Measurements from ENCODE around the gene TCERG1L.

TCERG1L gene

GRCh38 chr10:131270461-131271190 lies 40.9 kb downstream of the TCERG1L start:
- DNase-seq (ENCODE audit: low read depth in 3 of 3): no peak

- DNase-seq (ENCODE audit: low read depth in 3 of 3): no peak
Observed at GRCh38 chr10:131269776-131270460, 41.6 kb downstream of the TCERG1L start.

- no peak for DNase-seq (ENCODE audit: low read depth in 3 of 3)
Observed at GRCh38 chr10:131267814-131268095, 43.8 kb downstream of the TCERG1L start.

GRCh38 chr10:131266936-131267813 lies 44.3 kb downstream of the TCERG1L start:
- no peak for DNase-seq (ENCODE audit: low read depth in 3 of 3)

GRCh38 chr10:131264110-131264788 lies 47.3 kb downstream of the TCERG1L start:
- no peak for DNase-seq (ENCODE audit: low read depth in 3 of 3)

- no peak for DNase-seq (ENCODE audit: low read depth in 3 of 3)
Observed at GRCh38 chr10:131261890-131262475, 49.5 kb downstream of the TCERG1L start.

- no peak for DNase-seq (ENCODE audit: low read depth in 3 of 3)
Observed at GRCh38 chr10:131260452-131261211, 50.9 kb downstream of the TCERG1L start.

GRCh38 chr10:131260031-131260430 lies 51.5 kb downstream of the TCERG1L start:
- no peak for DNase-seq (ENCODE audit: low read depth in 3 of 3)

GRCh38 chr10:131259535-131259934 lies 52.0 kb downstream of the TCERG1L start:
- DNase-seq (ENCODE audit: low read depth in 3 of 3): no peak

GRCh38 chr10:131258256-131258655 lies 53.3 kb downstream of the TCERG1L start:
- DNase-seq (ENCODE audit: low read depth in 3 of 3): no peak

GRCh38 chr10:131257027-131257426 lies 54.5 kb downstream of the TCERG1L start:
- DNase-seq (ENCODE audit: low read depth in 3 of 3): no peak

- no peak for DNase-seq (ENCODE audit: low read depth in 3 of 3)
Observed at GRCh38 chr10:131254859-131255252, 56.7 kb downstream of the TCERG1L start.

- DNase-seq (ENCODE audit: low read depth in 3 of 3): no peak
Observed at GRCh38 chr10:131253931-131254858, 57.3 kb downstream of the TCERG1L start.

- no peak for DNase-seq (ENCODE audit: low read depth in 3 of 3)
Observed at GRCh38 chr10:131252567-131253276, 58.8 kb downstream of the TCERG1L start.

GRCh38 chr10:131251146-131251541 lies 60.4 kb downstream of the TCERG1L start:
- no peak for DNase-seq (ENCODE audit: low read depth in 3 of 3)

GRCh38 chr10:131250454-131251145 lies 60.9 kb downstream of the TCERG1L start:
- no peak for DNase-seq (ENCODE audit: low read depth in 3 of 3)

- no peak for DNase-seq (ENCODE audit: low read depth in 3 of 3)
Observed at GRCh38 chr10:131249955-131250344, 61.6 kb downstream of the TCERG1L start.

GRCh38 chr10:131249238-131249954 lies 62.1 kb downstream of the TCERG1L start:
- no peak for DNase-seq (ENCODE audit: low read depth in 3 of 3)

All from stimulated activated CD4-positive, alpha-beta T cell treated with anti-CD3 and anti-CD28 coated beads, TNF-alpha, amount 100 ng/mL, for 4 hours (primary cell).